Measurements from ENCODE around the gene CILP.
"Not testable (repeated sequence)": the region's sequence is repeated elsewhere in the genome, so short reads cannot be mapped to it uniquely, and the experiment has no call there.

Gene CILP

DNA sequence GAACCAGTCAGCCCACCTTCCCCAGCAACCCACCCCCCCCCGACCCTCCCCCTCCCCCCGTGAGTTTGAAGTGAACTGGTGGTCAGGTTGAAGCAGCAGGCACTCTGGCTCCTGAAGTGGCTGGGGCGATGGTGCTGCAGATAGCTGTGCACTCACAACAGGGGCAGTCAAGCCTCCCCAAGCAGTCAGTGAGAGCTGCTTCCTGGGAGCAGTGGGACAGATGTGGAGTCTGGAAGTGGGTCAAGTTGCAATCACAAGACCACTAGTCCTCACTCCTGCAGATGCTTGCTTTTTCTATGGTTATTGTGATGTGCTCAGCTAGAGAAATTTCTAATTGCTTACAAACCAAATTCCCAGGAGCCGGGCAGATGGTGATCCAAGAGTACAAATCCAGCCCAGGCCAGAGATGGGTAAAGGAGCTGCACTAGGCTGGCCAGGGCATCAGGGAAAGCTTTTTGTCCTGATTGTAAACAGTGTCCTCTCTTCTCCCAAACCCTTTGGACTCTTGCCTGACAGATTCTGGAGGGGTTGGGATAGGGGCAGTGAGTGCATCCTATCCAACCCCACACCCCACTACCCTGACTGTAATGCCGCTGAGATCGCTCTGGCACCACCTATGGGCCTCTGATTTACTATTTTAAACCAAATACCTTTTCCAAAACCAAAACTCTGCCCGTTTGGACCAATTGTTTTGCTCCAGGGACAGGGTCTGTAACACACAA, 16.3 kb downstream of the CILP start:
- no peak for DNase-seq

DNA sequence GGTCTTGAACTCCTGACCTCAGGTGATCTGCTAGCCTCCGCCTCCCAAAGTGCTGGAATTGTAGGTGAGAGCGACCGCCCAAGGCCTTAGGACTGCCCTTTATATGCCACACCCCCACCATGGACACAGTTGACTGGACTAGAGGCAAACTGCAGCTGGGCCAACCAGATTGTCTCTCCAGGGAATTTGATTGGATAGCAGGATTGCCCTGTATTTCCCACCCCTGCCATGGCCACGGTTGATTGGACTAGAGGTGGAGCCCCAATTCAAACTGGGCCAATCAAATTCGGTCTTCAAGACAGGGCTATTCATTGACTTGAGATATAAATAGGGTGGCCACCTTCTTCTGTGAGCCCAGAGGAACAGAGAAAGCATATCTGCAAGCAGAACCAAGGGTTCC, 19.3 kb downstream of the CILP start:
- peak in 1 of 3 experiments; percentile 17 for DNase-seq

DNA sequence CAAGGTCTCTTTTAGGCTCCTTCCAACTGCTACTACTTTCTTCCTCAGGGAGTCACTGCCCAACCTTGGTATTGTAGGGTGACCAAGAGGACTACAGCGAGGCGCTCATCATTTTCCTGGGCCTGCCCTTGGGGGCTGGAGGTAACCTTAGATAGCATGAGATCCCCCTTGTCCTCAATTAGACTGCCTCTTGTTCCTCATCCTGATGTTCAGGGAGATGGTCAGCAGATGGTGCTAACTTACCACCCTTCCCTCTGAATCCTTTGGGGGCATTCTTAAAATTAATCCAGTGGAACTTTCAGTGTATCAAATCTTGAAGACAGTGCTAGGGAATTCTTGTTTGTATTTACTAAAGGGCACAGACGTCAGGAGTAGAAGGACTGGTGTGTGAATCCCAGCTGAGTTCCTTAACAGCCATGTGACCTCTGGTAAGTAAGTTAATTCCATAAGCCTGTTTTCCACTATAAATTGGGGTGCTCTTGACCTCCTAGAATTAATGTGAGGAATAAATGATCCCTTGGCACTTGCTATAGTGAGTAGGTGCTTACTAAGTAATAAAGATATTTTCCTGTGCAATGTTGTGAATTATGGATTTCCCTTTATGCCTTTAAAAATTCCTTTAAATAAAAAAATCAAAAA, 22.1 kb downstream of the CILP start:
- DNase-seq = peak; percentile 23 to 73 (median 45)

DNA sequence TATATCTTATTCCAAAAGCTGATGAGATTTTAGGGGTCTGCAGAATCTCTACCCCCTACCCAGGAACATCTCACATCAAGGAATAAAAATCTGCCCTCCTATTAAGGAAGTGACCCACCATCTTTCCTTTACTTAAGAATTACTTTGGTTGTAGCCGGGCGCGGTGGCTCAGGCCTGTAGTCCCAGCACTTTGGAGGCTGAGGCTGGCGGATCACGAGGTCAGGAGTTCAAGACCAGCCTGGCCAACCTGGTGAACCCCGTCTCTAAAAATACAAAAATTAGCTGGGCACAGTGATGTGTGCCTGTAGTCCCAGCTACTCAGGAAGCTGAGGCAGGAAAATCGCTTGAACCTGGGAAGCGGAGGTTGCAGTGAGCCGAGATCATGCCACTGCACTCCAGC, 22.8 kb downstream of the CILP start:
- not testable (repeated sequence) for DNase-seq

DNA sequence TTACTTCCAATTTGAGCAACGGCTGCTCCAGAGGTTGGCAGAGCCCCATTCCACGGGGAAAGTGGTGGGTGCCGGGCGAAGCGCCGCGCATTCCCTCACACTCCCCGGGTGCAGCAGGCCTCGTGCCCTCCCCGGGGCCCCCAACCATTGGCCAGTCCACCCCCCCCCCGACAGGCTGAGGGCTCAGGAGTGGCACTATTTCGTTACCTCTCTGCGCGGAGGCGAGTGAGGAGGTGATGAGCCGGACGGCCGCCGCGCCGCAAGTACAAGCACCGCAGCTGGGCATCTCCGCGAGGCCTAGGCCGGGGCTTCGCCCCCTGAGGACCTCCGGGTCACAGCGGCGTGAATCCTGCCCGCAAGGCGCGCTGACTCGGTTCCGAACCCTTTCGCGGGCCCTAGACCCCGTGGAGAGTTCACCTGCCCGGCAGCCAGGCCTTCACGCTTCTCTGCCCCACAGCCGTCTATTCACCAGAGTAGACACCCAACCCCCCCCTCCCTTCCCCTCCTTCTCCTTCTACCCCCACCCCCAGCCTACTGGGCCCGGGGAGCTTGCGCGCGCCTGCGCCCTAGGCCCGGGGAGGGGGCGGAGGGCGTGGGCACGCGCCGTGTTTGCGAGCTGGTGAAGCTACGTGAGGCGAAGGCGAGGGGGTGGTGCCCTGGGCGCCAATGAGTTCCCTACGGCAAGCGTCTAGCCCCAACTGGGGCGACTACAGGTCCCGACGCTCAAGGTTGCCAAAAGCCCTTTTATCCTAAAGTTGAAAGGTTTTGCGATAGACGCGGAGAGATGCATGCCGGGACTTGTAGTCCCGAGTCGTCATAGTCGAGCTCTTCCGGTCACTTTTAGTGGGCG, 26.2 kb downstream of the CILP start, which contains the start of gene CLPX:
TSS of gene CLPX (minus strand) at position 475 of the 850 bp plus-strand sequence. CDS start at position 286, 189 bp downstream.
- peak; percentile 80 to 98 (median 98) for DNase-seq

DNA sequence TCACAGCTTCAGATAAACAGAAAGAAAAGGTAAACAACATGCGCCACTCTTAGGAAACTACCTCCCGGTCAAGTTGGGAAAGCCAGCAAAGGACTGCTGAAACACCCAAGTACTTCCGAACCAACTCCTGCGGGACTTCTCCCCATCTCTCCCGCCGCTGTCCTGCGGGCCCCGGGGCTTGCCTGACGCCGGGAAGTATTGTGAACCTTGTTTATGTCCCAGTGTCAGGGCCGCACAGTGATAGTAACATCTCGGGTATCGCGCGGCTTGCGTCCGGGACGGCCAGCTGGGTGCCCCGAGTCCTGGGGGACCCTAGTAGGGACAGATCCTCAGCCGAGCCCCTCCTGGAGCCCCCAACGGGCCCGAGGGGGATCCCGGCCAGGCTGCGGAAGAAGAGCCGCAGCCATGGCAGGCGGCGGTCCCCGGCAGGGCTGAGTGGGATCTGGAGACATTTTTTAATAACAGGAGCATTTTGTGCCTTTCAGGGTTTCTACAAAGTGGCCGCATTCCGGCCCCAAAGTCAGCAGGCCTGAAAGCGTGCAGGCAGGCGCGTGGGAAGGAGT, 26.9 kb downstream of the CILP start:
- DNase-seq = peak; percentile 1 to 66 (median 63)

DNA sequence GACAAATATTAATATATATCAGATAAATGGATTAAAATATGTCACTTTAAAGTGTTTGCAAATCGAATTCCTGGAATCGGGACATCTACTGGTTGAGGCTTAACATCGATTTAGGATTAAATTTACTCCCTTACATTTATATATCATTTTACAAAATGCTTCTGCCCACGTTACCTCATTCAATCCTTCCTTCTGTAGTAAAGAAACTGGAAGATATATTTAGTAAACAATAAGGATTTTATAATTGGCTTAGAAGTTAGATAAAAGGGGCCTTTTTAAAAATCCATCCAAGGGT, 27.5 kb downstream of the CILP start:
- DNase-seq = peak in 1 of 3 experiments; percentile 34

DNA sequence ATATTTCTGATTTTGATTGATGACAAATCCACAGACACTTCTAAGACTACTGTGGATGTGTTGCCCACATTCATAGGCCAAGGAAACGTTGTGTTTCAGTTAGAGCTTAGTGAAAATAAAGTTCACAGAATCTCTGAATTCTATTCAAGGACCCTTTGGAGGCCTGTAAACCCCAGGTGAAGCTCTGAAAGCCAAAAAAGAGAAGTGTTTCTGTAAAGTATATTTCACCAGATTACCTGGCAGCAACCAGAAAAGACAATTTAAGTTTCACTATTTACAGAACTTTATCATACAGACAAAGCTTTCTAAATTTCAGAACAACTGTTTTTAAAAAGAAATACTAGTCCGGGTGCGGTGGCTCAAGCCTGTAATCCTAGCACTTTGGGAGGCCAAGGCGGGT, 28.7 kb downstream of the CILP start:
- DNase-seq = no peak

DNA sequence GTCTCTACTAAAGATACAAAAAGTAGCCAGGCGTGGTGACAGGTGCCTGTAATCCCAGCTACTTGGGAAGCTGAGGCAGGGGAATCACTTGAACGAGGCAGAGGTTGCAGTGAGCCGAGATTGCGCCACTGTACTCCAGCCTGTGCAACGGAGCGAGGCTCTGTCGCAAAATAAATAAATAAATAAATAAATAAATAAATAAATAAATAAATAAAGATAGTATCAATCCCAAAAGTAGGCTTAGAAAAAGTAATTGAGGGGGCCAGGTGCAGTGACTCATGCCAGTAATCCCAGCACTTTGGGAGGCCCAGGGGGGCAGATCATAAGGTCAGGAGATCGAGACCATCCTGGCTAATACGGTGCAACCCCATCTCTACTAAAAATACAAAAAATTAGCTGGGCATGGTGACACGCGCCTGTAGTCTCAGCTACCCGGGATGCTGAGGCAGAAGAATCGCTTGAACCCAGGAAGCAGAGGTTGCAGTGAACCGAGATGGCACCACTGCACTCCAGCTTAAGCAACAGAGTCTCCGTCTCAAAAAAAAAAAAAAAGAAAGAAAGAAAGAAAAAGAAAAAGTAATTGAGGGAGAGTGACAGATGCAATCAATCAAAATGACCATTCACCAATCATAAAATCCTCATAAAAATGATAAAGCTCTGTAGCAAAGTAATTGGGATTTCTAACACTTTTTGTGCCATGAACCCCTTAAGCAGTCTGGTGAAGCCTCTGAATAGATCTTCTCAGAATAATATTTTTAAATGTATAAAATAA, 29.5 kb downstream of the CILP start:
- DNase-seq = not testable (repeated sequence)

DNA sequence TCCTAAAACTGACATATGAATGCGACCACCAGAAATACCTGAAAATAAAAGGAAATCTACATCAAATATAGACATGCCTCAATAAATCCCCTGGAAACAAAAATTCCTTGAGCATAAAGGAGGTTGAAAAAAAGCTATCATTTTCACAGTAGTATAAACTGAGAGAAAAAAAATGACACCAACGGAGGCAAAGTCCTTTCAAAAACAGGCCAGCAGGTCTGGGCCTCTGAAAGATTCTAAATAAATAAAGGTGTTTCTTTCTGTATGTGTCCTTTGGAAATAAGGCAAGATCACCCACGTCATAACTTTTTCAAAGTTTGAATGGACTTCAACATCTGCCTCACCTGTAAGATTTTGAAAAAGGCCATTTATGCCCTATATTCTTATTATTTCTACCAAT, 31.1 kb downstream of the CILP start:
- DNase-seq = no peak

DNA sequence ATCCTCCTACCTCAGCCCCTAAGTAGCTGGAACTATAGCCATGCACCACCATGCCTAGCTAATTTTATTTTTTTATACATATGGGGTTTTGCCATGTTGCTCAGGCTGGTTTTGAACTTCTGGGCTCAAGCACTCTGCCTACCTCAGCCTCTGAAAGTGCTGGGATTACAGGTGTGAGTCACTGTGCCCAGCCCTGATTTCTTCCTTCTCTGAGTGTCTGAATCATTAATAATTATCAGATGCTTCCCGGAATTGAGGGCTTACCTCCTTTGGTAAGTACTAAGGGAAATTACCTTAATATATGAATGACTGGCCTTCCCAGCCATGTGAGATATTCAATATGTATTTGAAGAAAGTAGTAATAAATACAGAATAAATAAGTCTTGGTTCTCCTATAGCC, 33.4 kb downstream of the CILP start:
- DNase-seq = no peak

DNA sequence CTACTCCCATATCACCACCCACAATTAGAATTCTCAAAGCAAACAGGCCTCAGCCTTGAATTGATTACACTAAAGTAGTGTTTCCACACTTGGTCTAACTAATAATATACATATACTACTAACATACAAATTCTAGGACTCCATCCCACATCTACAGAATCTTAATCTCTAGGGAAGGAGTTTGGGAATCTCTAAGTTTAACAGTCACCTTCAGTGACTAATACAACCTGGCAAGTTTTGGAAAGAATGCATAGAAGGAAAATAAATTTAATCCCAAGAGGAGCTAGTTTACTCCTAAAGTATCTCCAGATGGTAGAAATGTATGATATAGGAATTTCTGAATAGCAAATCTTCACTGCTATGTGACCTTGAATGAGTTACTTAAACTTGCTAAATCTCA, 35.2 kb downstream of the CILP start:
- no peak for DNase-seq

DNA sequence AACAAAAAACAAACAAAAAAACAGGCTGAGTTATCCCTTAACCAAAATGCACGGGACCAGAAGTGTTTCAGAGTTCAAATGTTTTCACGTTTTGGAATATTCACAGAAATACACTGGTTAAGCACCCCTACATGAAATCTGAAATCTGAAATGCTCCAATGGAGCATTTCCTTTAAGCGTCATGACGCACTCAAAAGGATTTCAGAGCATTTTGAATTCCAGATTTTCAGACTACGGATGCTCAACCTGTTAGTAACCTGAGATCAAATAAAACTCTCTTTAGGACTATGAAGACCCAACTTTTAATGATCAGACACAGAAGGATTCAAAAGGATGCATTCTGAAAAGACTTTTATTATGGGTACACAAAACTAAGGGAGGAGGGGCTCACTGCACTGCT, 35.8 kb downstream of the CILP start:
- DNase-seq = no peak

DNA sequence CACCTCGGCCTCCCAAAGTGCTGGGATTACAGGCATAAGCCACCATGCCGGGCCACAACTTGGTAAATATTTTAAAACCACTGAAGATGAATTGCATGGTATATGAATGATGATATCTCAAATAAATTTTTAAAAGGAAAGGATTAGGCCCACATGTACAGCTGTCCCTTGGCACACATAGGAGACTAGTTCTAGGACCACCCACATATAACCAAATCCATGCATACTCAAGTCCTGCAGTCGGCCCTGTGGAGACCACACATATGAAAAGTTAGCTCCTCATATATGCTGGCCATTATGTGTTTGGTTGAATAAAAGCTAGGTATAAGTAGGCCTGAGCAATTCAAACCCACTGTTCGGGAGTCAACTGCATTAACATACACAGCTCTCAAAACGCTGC, 36.8 kb downstream of the CILP start:
- no peak for DNase-seq

DNA sequence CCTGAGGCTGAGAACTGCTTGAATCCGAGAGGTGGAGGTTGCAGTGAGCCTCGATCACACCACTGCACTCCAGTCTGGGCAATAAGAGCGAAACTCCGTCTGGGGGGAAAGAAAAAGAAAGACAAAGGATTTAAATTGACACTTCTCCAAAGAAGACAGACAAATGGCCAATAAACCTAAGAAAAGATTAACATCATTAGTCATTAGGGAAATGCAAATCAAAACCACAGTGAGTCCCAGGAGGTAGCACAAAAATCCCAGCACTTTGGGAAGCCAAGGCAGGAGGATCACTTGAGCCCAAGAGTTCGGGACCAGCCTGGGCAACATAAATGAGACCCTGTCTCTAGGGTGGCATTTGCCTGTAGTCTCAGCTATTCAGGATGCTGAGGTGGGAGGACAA, 38.7 kb downstream of the CILP start:
- no peak for DNase-seq

DNA sequence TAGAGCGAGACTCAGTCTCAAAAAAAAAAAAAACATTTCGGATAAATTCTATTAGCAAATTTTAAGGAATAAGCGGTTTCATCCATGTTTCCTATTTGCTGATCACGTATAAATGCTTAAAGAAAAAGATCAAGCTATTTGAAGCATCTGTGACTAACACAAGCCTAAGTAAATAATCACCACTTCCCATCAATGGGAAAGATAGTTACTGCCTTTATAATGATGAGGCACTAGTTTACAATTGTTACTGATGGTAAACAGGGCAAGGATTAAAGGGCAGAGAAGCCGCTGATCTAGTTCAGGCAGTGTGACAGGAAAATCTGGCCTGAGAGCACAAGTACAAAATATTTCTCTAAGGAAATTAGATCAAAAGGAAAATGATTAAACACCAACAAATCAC, 39.8 kb downstream of the CILP start:
- DNase-seq = no peak

DNA sequence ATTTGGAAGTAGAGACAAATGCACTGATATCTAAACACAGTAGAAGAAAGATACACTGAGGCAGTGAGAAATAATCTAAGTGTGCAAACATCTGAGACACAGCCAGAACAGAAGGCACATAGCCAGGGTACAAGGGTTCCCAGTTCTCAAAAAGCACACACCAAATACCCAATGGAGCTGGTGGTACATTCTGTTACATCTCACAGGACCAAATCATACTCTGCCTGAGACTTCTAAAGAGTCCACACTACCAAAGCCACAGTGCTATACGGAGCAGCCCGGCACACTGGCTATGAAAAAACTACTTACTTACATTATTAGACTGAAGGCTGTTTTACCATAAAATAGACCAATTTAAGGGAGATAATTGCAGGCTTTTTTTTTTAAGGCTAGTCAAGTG, 45.4 kb downstream of the CILP start:
- no peak for DNase-seq

DNA sequence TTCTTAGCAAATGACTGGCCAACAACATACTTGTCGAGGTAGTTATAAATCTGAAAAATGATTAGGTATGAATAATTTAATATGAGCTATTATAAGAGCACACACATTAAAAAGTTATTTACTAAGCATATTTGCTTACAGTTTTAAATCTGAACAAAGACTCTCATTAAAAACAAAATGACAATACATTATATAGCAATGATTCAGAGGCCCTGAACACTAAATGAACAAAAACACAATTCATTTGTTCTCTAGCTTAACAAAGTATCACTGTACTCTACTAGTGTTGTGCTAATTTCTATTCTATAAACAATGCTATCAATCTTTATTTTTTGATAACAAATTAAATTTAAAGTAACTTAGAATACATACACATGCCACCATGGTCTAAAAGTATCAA, 47.1 kb downstream of the CILP start:
- no peak for DNase-seq

DNA sequence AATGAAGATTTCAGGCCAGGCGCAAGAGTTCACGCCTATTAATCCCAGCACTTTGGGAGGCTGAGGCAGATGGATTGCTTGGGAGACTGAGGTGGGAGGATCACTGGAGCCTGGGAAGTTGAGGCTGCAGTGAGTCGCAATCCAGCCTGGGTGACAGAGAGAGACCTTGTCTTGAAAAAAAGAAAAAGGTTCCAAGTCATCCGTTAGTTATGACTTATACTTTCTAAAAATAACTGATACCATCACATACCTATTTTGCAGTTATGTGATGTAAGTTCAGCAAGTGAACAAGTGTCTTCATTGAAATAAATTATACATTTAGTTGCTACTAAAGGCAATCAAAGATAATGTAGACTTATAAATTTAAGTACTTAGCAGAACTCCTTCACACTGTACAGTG, 48.2 kb downstream of the CILP start:
- no peak for DNase-seq

DNA sequence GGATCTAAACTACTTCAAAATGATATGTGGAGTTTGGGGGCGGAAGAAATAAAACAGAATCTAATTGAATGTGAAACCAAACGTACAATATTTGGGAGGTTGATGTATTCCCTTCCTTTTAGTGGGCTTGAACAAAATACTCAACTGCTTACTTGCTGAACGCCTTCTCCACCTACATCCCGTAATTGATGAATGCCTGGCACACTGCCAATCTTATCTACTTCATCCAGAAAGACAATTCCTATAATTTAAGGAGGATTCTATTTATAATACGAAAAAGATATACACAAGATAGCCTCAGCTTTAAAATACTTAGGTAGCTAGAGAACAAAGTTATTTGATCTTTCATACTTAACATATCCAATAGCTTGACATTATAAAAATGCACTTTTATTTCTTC, 54.6 kb downstream of the CILP start:
- peak in 1 of 3 experiments; percentile 20 for DNase-seq

DNA sequence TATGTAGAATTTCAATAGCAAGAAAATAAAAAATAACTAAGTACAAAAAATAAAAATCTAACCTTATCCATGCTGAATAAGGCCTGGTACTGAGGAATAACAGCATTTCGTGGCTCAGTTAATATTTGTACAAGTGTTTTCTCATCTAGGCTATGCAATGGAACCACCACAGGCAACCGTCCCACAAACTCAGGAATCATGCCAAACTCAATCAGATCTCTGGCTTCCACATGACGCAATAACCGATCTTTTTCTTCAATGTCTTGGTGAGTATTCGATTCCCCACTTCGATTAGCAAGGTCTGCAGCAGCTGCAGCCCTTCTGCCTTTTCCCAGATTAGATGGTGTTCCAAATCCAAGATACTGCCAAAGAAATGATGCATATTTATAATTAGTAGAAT, 56.6 kb downstream of the CILP start:
- DNase-seq = peak in 1 of 3 experiments; percentile 0

DNA sequence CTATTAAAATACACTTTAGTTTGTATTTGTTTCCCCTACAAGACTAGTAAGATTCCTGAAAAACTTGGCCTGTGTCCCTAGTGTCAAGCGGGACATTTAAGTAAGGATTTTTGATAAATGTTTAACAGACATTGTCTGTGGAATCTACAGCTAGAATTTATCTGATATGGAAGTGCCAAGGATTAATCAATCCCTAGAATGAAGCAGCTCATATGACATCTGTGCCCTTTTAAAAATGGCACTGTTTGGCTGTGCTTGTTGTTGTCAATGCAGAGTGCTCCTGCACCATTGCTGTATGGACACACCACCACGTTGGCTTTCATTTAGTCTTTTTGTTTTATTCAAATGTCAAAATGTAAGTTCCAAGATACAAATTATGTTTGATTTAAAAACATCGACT, 63.4 kb downstream of the CILP start:
- DNase-seq = no peak

DNA sequence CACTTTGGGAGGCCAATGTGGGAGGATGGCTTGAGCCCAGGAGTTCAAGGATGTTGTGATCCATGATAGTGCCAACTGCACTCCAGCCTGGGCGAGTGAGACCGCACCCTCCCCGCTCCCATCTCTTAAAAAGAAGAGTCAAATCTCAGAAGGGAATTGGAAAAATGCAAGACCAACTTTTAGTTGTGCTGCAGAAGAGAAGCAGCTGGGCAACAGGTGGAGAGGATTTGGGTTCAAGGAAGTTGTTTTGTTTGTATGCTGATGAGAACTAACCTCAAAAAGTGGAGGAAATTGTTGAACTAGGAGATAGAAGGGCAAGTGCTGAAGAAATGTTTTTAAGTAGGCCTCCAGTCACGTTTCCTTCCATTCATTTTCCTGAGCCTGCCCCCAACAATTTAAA, 64.8 kb downstream of the CILP start:
- no peak for DNase-seq

Measured in NCI-H1417 (cell line).